GM18517 (cell line): ENCODE data around the gene IKZF2.

Experiments
- ATAC-seq: cut with Tn5 transposase; IDR thresholded peaks from one replicate; pipeline ENCODE4 v1.9.1; 2021; ENCODE audit warnings: mild to moderate bottlenecking, moderate library complexity; ENCODE audit not compliant: unreplicated experiment

IKZF2 gene

DNA sequence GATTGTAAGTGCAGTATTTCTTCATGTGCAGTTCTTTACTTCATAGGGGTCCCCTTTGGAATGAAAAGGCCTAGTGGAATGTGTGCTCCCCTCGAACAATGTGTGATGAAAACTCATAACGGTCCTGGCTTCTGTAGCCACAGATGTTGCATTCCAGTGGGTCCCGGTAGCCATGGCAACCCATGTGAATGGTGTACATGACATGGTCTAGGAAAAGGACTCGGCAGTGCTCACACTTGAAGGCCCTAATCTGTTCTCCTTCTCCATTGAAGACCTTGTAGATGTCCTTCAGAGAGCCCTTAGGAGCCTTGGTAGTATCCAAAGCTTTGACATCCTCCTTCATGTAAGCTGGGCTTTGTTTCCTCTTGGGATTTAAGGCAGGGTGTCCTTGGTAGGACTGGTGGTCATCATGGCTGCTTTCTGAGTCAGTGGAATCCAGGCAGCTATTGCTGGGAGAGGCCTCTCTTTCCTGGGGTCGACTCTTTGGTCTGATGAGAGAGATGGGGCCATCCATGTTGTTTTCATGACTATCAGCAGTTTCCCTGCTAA, 144.0 kb downstream of the IKZF2 start:
- ATAC-seq: no peak

GRCh38 chr2:213004197-213004821, 147.1 kb downstream of the IKZF2 start:
- ATAC-seq: no peak

- no peak for ATAC-seq
Observed at GRCh38 chr2:213002383-213002782, 149.0 kb downstream of the IKZF2 start.

DNA sequence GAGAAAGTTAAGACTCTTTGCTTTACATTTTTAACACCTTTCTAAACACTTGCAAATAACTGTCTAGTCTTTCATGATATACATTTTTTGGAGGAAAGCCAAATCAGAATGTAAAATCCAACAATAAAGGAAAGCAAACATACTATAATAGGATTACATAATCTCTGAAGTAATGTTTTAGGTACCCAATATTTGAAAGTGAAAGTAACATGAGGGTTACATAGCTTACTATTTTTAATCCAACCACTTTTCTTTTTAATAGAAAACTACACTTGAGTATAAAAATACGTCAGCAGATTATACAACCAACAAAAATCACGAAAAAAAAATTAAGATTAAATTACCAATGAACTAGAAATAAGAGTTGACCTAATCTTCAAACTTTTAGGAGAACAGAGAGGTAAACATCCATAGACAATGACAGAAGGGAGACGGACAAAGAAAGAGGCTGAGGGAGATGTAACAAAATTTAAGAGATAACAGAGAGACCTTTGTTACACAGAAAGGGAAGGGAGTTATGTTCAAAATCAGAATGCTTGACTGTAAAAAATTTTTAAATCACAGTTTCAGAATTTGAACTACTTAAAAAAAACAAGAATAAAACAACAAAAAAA, 150.0 kb downstream of the IKZF2 start:
- no peak for ATAC-seq

- no peak for ATAC-seq
Observed at GRCh38 chr2:212998626-212999359, 152.6 kb downstream of the IKZF2 start.

GRCh38 chr2:212997526-212998020, 153.8 kb downstream of the IKZF2 start:
- ATAC-seq: no peak

DNA sequence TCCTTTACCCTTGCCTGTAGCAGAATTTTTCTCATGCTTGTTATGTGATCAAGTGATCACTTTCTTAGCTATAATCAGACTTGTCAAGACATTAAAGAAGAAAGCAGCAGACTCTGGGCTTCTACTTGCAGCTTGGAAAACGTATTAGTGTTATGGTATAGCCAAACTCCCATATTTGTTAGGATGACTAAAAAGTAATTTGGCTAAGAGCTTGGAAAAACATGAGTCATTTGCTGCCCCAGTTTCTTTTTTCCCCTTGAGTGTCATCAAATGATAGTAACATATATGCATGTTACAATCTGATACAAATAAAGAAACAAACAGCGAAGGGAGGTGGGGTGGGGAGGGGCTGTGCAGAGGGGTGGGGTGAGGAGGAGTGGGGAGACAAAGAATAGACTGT, 155.5 kb downstream of the IKZF2 start:
- no peak for ATAC-seq

DNA sequence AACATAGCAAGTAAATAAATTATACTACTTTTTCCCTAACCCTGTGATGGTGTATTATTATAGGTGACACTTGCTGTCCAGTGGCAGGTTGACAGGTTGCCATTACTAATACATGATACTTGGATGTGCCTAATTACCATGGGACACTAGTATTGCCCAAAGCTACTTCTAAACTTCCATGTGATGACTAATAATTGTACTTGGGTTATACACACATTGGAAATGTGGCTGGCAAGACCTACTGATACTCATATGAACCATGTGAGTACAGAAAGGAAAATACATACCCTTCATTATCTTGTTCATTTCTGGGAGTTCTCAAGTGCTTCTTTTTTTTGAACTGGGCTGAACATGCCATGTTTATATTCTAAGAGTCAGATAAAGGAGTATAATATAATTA, 156.4 kb downstream of the IKZF2 start:
- no peak for ATAC-seq

- ATAC-seq: no peak
Observed at GRCh38 chr2:212991120-212991519, 160.3 kb downstream of the IKZF2 start.

- ATAC-seq: no peak
Observed at GRCh38 chr2:212990697-212991096, 160.7 kb downstream of the IKZF2 start.

- ATAC-seq: no peak
Observed at GRCh38 chr2:212987492-212987891, 163.9 kb downstream of the IKZF2 start.

GRCh38 chr2:212984129-212984528, 167.3 kb downstream of the IKZF2 start:
- no peak for ATAC-seq

DNA sequence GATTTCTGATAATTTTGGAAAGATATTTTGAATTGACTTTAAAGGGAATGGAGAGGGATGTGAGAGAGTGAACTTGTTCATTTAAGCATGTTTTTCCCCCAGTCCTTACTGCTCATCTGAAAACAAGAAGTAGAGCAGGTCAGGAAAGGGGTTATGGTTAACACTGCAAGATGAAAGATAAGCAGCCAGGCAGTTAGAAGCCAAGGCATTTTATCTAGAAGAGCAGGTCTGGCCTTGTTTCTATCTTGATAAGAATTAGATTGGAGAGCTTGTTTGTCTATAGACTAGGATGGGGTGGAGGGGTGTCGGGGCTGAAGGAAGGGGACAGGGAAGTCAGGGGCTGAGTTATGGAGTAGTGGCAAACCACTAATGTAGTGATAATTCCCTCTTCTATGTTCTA, 171.6 kb downstream of the IKZF2 start:
- ATAC-seq: no peak

- ATAC-seq: no peak
Observed at GRCh38 chr2:212979046-212979612, 172.3 kb downstream of the IKZF2 start.

GRCh38 chr2:212977152-212977551, 174.3 kb downstream of the IKZF2 start:
- no peak for ATAC-seq

DNA sequence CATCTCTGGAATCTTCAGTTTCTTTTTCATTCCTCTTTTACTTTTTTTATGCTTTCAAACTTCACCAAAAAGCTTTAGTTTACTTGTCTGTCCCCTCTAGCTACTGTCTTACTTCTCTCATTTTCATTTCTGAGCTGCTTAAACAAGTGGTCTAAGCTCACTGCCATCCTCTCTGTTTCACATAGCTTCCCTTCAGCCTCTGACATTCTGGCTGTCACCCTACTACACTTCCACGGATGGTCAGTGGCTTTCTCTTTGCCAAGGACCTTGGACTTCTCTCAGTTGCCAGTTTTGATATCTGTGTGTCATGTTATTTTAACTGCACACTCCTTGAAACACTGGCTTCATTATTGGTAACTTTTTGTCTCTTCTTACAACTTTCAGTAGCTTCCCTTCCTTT, 176.1 kb downstream of the IKZF2 start:
- ATAC-seq: no peak

DNA sequence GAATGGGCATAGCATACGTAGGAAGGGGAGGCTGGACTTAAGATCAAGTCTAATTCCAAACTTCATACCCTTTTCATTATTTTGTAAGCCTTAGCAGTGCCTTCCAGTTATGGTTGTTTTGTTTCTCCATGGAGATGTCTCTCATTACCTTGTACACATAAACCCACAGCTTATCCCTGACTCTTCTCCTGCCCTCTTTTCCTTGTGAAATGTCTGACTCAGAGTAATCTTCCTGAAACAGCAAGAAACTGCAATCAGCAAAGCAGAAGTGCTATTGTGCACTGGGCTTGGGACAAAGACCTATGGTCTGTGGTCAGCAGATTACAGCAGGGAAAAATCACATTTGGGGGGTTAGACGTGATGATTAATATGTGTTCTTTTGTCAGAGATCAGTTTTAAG, 176.7 kb downstream of the IKZF2 start:
- ATAC-seq: no peak

DNA sequence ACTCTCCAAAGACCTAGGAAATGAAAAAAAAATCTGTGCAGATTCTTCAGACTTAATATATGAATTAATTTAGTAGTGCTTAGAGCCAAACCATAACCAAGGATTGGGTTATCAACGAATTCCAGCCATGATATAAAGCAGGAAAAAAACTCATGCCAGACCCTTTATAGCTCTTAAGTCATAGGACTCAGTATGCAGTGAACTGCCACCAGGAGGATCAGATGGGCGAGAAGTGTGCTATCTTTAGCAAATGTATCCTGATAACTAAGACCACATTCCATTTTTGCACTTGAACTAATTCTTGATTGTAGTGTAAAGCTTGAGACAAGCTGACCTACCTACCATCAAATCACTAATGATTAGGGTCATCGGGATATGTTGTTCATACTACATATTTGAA, 178.1 kb downstream of the IKZF2 start:
- no peak for ATAC-seq

DNA sequence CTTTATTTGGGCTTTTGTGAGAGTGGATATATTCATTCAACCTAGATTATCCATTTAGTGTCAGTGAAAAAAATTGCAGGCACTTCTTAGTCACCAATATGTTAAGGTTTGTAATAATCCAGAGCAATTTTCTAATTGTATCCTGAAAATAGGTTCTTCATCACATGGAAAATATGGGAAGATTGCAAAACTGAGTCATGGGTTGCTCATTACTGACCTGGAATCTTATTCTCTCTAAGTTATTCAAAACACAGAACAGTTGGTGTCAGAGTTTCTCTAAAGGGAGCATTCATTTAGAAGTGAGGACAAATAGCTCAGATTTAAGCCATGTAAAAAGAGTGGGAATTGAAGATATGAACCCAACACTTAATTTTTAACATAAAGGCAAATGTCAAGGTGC, 181.3 kb downstream of the IKZF2 start:
- ATAC-seq: no peak

GRCh38 chr2:212968284-212969081, 182.9 kb downstream of the IKZF2 start:
- no peak for ATAC-seq

DNA sequence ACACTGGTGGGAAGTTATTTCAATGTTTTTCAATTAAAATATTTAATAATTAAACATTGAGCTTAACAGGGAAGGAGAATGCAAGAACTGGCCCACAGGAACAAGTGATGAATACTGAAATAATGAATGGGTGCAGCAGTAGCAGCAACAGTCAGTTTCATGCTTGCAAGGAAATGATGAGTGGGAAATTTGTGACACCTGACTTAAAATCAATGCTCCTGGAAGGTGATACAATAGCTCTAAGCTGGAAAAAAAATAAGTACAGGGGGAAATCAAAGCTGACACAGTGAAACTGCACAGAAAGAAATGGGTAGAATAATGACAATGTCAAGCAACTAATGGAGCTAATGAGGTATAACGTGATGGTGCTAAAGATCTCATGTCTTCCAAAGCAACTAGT, 184.5 kb downstream of the IKZF2 start:
- ATAC-seq: no peak
